Activated naive CD8-positive, alpha-beta T cell treated with anti-CD3 and anti-CD28 coated beads, Interleukin-2, amount 50 U/mL, for 24 hours (primary cell): ENCODE data around the gene CAPN2.

ENCODE experiments used
- ATAC-seq: fragments of 150-1000 bp; cut with Tn5 transposase; one replicate; pipeline ENCODE4 v1.10.0; 2021
- DNase-seq: peaks from one replicate; pipeline ENCODE4 v3.0.0; 2021
- H3K27ac Mint-ChIP-seq: one replicate; pipeline ENCODE4 v1.8.0; 2021; ENCODE audit warnings: mild to moderate bottlenecking, mixed read lengths
- H3K27me3 Mint-ChIP-seq: one replicate; pipeline ENCODE4 v1.8.0; 2021; ENCODE audit warnings: mixed read lengths
- H3K36me3 Mint-ChIP-seq: one replicate; pipeline ENCODE4 v1.8.0; 2021; ENCODE audit warnings: low read depth, mixed read lengths
- H3K4me1 Mint-ChIP-seq: one replicate; pipeline ENCODE4 v1.8.0; 2021; ENCODE audit warnings: mixed read lengths
- H3K4me3 Mint-ChIP-seq: one replicate; pipeline ENCODE4 v1.8.0; 2021; ENCODE audit warnings: mild to moderate bottlenecking, moderate library complexity, mixed read lengths
- H3K9me3 Mint-ChIP-seq: one replicate; pipeline ENCODE4 v1.8.0; 2021; ENCODE audit warnings: mixed read lengths

CAPN2 gene

DNA sequence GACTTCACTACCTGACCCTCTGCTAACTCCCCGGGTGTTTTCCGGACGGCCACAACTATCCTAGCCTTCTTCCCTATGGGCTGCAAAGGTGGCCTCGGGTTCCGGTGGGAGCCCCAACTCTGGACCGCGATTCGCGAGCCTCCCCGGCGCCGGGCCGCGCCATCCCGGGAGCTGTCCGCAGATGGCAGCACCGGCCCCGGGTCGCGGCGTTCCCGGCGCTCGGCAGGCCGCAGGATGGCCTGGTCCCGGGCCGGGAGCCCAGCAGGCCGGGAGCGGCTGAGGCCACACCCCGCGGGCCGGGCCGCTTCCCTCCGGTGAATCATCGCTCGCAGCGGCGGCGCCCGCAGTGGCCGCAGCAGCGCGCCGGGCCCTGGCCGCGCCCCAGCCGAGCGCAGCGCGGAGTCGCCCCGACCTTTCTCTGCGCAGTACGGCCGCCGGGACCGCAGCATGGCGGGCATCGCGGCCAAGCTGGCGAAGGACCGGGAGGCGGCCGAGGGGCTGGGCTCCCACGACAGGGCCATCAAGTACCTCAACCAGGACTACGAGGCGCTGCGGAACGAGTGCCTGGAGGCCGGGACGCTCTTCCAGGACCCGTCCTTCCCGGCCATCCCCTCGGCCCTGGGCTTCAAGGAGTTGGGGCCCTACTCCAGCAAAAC is at the start of gene CAPN2:
CAPN2 (plus strand) TSS at position 346 of the 656 bp plus-strand sequence; CDS start at position 448, 102 bp downstream.
- DNase-seq, result peak; percentile 70
- Mint-ChIP-seq H3K4me3 (peak within 1 kb of the TSS; percentile 87), H3K36me3 (peaks cover 5% of the 10 kb centered on the region), H3K27me3 (no peaks in the 10 kb centered on the region), H3K9me3 (no peaks in the 10 kb centered on the region), H3K4me1 (peaks cover 65% of the 10 kb centered on the region), H3K27ac (peak within 1 kb of the TSS; percentile 85)
- ATAC-seq, result peak; percentile 51

DNA sequence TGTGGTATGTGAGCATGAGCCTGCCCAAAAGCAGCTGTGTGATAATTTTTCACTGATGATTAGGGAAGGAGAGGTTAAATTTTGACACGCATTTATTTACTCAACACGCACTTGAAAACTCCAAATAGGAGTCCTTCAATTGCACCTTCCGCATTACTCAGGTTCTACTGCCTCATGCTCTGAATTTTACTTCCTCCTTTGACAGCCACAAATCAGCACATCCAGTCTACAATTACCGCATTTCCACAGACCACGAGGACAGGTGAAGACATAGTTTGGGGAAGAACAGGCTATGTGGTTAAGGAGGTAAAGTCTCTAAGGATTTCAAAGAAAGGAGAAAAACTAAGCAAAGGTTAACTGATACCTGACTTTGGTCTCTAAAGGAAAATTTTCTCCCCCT is 49.4 kb upstream of the CAPN2 start:
- no peak for DNase-seq
- H3K27me3 Mint-ChIP-seq, result peaks cover 11% of the 10 kb centered on the region

DNA sequence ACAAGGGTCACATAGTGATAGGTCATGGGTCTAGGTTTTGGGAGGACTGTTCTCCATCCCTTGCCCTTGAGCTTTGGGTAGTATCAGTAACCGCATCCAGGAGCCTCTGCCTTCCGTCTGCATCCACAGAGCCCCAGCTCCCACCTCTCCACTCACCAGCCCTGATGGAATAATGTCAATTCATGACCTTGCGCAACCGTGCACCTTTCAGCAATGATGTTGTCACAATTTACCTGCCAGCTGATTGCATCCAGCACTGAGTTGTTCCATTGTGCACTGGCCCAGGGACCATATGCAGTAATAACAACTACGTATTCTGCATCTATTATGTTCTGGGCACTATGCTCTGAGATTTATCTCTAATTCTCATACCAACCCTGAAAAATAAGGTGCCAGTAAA is 48.2 kb upstream of the CAPN2 start:
- Mint-ChIP-seq H3K27me3 (peaks cover 11% of the 10 kb centered on the region), H3K27ac (no peak overlapping the region), H3K36me3 (no peaks in the 10 kb centered on the region), H3K9me3 (no peaks in the 10 kb centered on the region), H3K4me3 (no peak overlapping the region), H3K4me1 (no peaks in the 10 kb centered on the region)
- ATAC-seq, result no peak
- no peak for DNase-seq

More for the DNA sequence above, 49.4 kb upstream of the CAPN2 start:
- ATAC-seq, result no peak
- Mint-ChIP-seq H3K4me1 (no peaks in the 10 kb centered on the region), H3K4me3 (no peak overlapping the region), H3K36me3 (no peaks in the 10 kb centered on the region), H3K27ac (no peak overlapping the region), H3K9me3 (no peaks in the 10 kb centered on the region)

DNA sequence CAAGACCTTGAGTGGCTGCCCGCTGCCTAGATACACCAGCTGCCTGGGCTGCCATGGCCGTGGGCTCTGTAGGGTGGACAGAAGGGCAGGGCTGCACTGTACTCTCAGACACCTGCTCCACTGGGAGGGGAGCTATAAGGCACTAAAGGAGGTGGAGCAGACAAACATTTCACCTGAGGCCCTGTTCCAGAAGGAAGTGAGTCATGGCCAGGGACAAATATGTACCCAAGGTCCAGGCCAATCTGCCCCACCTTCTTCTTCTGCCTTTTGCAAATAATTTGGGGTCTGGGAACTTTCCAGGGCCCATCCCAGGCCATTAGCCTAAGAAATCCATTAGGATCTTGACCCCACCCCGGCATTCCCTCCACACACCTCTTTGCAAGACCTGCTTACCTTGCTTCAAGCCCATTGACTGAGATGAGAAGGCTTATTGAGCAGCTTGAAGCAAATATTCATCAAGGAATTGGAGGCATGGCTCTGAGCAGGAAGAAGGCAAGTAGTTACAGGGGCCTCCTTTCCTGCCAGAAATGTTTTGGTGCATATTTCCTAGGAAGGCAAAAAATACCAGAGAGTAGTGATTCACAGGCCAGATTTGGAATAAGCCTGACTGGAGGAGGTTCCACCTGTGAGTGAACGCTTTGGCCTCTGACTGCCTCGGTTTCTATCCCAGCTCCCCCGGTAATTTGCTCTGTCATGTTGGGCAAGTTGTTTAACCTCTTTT is 46.6 kb upstream of the CAPN2 start, which contains the start of gene CAPN8:
CAPN8 (minus strand) TSS at position 110 of the 721 bp plus-strand sequence; CDS start at position 55, 55 bp downstream.
- H3K27ac Mint-ChIP-seq, result no peak within 1 kb of the TSS
- H3K4me1 Mint-ChIP-seq, result no peaks in the 10 kb centered on the region
- peaks cover 7% of the 10 kb centered on the region for H3K27me3 Mint-ChIP-seq
- no peaks in the 10 kb centered on the region for H3K9me3 Mint-ChIP-seq
- no peaks in the 10 kb centered on the region for H3K36me3 Mint-ChIP-seq
- ATAC-seq (no peak), DNase-seq (no peak)
- H3K4me3 Mint-ChIP-seq, result no peak within 1 kb of the TSS

DNA sequence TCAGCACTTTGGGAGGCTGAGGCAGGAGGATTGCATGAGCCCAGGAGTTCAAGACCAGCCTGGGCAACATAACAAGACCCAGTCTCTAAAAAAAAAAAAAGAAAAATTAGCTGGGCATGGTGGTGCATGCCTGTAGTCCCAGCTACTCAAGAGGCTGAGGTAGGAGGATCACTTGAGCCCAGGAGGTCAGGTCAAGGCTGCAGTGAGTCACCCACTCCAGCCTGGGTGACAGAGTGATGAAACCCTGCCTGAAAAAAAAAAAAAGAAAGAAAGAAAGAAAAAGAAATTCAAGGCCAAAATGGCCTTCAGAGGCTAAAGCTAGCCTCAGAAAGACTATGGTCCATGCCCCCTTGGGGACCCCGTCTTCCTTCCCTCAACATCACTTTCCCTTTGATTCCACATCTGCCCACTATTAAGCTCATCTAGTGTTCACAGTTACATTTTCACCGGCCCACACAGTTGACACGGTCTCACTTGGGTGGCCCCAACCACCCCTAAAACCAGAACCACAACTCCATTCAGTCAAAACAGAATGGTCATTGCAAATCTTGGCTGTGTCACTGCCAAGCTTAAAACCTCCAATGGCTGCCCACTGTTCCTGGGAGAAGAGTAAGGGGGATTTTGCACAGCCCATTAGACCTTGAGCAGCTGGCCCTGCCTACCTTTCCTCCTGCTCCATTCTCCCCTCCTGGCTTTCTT is 44.7 kb upstream of the CAPN2 start:
- H3K4me1 Mint-ChIP-seq, result no peaks in the 10 kb centered on the region

DNA sequence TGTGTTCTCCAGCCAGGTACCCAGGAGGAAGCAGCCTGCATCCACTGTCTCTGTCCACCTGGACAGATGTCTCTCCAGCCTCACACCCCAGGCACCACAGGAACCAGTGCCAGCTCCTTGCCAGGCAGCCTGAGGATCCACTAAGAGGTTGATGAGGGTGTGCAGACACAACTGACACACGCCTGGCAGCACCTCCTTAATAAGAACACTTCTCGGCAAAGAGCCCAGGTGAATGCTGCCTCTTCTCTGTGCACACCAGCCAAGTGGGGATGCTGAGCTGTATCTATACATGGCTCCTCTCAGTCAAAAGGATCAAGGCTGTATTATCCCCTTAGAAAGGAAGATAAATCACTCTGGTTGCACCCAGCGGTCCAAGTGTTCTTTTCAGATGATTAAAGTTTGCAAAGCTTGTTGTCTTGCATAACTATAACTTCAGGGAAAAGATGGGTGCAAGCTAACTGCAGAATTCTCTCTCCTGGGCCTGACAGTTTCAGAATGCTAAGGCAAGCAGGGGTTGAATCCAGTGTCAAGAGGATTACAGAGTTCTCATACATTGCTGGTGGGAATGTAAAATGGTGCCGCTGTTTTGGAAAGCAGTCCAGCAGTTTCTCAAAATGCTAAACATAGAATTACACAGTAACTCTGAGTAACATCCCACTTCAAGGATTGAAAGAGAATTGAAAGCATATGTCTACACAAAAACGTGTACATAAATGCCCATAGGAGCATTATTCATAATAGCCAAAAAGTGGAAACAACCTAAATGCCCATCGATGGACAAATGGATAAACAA is 43.1 kb upstream of the CAPN2 start:
- H3K4me1 Mint-ChIP-seq, result no peaks in the 10 kb centered on the region
- H3K27ac Mint-ChIP-seq, result no peak overlapping the region
- DNase-seq (no peak), ATAC-seq (no peak)
- no peaks in the 10 kb centered on the region for H3K36me3 Mint-ChIP-seq
- no peak overlapping the region for H3K4me3 Mint-ChIP-seq
- no peaks in the 10 kb centered on the region for H3K9me3 Mint-ChIP-seq
- H3K27me3 Mint-ChIP-seq, result peaks cover 4% of the 10 kb centered on the region

More for the DNA sequence above, 44.7 kb upstream of the CAPN2 start:
- H3K36me3 Mint-ChIP-seq, result no peaks in the 10 kb centered on the region
- no peak overlapping the region for H3K27ac Mint-ChIP-seq
- H3K4me3 Mint-ChIP-seq, result no peak overlapping the region
- H3K27me3 Mint-ChIP-seq, result peaks cover 8% of the 10 kb centered on the region
- no peaks in the 10 kb centered on the region for H3K9me3 Mint-ChIP-seq
- no peak for ATAC-seq
- DNase-seq, result no peak

DNA sequence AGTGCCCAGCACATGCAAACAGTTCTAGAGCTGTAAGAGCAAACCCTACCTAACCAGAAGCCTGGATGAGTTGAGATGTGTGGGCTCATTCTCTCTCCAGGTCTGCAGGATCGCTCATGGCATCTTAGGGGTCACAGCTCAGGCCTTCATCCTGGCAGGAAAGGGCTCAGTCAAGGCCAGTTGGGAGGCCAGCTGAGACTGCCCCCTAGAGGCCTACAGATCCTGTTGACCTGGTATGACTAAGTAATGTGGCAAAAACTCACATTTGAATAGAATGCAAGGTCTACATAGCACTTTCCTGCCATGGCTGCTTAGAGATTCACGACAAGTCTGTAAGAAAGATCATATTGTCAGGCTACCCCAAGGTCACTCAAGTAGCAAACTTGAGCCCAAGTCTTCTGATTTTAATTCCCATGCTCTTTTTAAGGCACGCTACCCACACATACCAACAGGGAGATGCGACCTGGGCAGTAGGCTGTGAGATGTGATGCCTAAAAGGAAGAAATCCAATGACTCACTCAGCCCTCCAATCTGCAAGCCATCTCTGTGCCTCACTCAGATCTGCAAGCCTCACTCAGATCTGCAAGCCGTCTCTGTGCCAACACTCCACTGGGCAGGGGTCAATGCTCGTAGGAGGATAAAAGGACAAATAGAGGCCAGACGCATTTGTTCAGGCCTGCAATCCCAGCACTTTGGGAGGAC is 41.7 kb upstream of the CAPN2 start:
- peak; percentile 12 for DNase-seq
- Mint-ChIP-seq H3K9me3 (peaks cover 6% of the 10 kb centered on the region), H3K27ac (no peak overlapping the region), H3K36me3 (peaks cover 2% of the 10 kb centered on the region), H3K4me3 (no peak overlapping the region), H3K27me3 (peaks cover 4% of the 10 kb centered on the region), H3K4me1 (no peaks in the 10 kb centered on the region)
- peak; percentile 43 for ATAC-seq

DNA sequence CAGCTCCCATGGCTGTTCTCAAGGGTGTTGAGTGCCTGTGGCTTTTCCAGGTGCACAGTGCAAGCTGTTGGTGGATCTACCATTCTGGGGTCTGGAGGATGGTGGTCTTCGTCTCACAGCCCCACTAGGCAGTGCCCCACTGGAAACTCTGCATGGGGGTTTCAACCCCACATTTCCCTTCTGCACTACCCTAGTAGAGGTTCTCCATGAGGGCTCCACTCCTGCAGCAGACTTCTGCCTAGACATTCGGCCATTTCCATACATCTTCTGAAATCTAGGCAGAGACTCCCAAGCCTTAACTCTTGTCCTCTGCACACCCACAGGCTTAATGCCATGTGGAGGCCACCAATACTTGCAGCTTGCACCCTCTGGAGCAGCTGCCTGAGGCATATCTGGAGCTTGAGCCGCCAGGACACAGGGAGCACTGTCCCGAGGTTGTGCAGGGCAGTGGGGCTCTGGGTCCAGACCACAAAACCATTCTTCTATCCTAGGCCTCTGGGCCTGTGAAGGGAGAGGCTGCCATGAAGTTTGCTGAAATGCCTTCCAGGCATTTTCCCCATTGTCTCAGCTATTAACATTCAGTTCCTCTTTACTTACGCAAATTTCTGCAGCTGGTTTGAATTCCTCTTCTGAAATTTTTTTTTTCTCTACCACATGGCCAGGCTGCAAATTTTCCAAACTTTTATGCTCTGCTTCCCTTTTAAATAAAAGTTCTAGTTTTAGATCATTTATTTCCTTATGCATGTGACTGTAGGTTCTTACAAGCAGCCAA is 38.0 kb upstream of the CAPN2 start:
- DNase-seq, result no peak
- Mint-ChIP-seq H3K27me3 (peaks cover 4% of the 10 kb centered on the region), H3K9me3 (peaks cover 15% of the 10 kb centered on the region), H3K4me3 (no peak overlapping the region), H3K4me1 (no peaks in the 10 kb centered on the region), H3K27ac (no peak overlapping the region), H3K36me3 (peaks cover 2% of the 10 kb centered on the region)
- no peak for ATAC-seq

DNA sequence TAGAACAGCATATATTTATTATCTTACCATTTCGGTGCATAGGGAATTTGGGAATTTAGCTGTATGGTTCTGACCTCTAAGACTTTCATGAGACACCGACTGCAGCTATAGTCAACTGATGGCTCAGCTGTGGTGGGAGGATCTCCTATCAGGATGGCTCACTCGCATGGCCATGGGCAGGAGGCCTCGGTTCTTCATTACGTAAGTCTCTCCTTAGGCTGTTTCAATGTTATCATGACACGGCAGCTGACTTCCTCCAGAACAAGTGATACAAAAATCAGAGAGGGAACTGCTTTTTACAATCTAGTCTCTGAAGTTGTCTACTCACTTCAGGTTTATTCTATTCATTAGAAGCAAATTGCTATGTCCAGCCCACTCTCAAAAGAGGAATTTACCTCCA is 33.5 kb upstream of the CAPN2 start:
- Mint-ChIP-seq H3K4me3 (no peak overlapping the region), H3K4me1 (no peaks in the 10 kb centered on the region), H3K27ac (no peak overlapping the region), H3K9me3 (peaks cover 15% of the 10 kb centered on the region), H3K27me3 (peaks cover 2% of the 10 kb centered on the region), H3K36me3 (peaks cover 2% of the 10 kb centered on the region)
- no peak for DNase-seq
- ATAC-seq, result no peak

DNA sequence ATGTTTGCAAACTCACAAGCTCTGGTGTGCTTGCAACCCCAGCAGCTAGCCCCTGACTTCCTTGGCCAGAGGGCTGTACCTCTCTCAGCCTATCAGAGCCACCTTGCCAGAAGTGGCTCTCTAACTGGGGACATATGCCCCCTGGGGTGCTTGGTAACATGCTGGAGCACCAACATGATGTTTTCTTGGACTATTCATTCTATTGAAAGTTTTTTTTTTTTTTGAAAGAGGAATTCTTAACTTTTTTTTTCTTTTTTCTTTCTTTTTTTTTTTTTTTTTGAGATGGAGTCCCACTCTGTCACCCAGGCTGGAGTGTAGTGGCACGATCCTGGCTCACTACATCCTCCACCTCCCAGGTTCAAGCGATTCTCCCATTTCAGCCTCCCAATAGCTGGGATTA is 32.2 kb upstream of the CAPN2 start:
- Mint-ChIP-seq H3K4me1 (no peaks in the 10 kb centered on the region), H3K36me3 (no peaks in the 10 kb centered on the region), H3K9me3 (peaks cover 9% of the 10 kb centered on the region), H3K4me3 (no peak overlapping the region), H3K27ac (no peak overlapping the region), H3K27me3 (peaks cover 4% of the 10 kb centered on the region)
- DNase-seq (no peak), ATAC-seq (no peak)

DNA sequence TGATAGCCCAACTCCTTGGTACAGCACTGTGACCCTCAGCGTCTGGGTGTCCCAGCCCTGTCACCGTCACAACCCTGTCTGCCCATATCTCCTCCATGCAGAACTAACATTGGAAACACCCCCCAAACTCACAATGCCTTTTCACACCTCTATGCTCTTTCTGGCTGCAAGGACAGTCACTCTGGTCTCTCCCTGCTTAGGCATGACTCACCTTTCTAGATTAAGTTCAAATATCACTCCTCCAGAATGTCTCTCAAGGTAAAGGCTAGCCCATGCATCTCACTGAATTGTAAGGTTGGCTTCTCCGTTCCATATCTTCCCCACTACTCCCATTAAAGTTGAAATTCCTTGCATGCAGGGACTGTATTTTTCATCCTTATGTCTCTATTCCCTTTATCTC is 29.8 kb upstream of the CAPN2 start:
- Mint-ChIP-seq H3K4me3 (no peak overlapping the region), H3K4me1 (no peaks in the 10 kb centered on the region), H3K27ac (no peak overlapping the region), H3K36me3 (no peaks in the 10 kb centered on the region), H3K27me3 (peaks cover 4% of the 10 kb centered on the region), H3K9me3 (peaks cover under 1% of the 10 kb centered on the region)
- ATAC-seq, result peak; percentile 60
- DNase-seq, result no peak

DNA sequence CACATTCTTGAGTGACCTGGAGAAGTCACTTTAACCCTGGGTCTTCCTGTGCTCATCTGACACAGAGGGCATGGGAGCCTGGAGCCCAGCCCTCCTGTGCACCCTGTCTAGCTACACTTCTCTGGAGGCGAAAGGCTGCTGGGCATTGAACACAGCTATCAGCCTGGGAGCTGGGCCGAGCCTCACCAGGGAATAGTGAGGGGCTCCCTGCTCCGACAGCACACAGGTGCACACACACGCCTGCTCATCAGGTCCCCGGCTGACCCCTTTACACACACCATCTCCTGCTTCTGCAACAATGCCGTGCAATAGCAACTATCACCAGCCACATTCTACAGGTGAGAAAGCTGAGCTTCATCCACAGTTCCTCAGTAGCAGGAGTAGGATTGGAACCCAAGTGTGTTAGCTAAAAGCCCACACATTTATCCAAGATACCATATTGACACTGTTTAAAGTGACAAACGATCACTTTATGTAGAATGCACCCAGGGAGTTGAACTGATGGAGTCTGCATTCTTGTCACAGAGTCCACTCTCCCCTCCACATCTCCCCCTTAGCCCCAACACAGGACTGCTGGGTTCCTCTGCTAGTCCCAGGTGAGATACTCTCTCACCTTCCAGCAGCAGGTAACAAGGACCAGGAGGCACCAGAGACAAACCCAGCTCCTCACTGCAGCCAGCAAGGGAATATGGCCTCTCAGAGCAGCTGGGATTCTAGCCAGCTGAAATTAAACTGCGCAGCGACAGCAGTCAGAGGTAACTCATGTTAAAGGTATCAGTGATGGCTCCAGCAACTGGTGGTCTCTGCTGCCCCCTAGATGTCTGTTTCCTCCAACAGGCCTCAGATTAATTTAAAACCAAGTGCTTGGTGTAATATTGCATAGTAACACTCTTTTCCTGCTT is 28.5 kb upstream of the CAPN2 start:
- Mint-ChIP-seq H3K4me1 (no peaks in the 10 kb centered on the region), H3K27ac (no peak overlapping the region), H3K36me3 (no peaks in the 10 kb centered on the region), H3K27me3 (peaks cover 11% of the 10 kb centered on the region), H3K9me3 (peaks cover 4% of the 10 kb centered on the region), H3K4me3 (no peak overlapping the region)
- ATAC-seq (peak; percentile 59), DNase-seq (peak; percentile 67)

DNA sequence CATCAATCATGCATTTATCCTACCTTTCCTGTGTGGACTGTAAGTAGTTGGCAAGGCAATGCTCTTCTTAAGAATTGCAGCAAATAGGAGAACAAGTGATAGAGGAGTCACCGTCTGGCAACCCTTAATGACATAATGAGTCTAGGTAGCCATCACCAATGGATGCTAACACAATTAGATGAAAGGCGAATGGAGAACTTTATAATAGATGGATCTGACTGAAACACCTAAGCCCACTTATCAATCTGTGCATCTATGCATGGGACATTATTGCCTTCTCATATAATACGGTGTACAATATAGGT is 27.9 kb upstream of the CAPN2 start:
- peaks cover 11% of the 10 kb centered on the region for H3K27me3 Mint-ChIP-seq
- H3K4me1 Mint-ChIP-seq, result no peaks in the 10 kb centered on the region
- peaks cover 4% of the 10 kb centered on the region for H3K9me3 Mint-ChIP-seq
- no peak for DNase-seq
- no peaks in the 10 kb centered on the region for H3K36me3 Mint-ChIP-seq
- ATAC-seq, result no peak
- H3K4me3 Mint-ChIP-seq, result no peak overlapping the region
- no peak overlapping the region for H3K27ac Mint-ChIP-seq
